ENCODE data around the gene SDHD. TPM values are rescaled to one million over a fixed set of nuclear protein-coding genes. Genes with fewer than 3 reads are reported as not detected.

SDHD gene
- total and polyA plus RNA-seq, 2 of the 8 experiments (the other 6 are each of a cell fraction or from before 2014, with no cell fraction given), result 96.0 to 181 TPM

DNA sequence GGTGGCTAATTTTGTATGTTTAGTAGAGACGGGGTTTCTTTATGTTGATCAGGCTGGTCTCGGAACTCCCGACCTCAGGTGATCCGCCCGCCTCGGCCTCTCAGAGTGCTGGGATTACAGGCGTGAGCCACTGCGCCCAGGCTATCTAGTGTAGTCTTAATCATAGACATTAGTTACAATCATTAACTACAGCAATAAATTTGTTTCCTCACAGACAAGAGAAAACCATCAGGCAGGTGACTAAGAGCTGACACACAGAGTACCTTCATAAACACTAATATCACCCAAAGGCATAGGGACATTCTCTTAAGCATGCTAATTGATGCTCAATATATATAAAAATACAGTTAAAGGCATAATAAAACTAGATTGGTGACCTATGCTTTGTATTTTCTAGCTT lies 19.4 kb downstream of the SDHD start (continued):
- no peak for TF ChIP-seq SIRT6 (IDR thresholded peaks at IDR 0.05; ENCODE audit: low read length)
- TF ChIP-seq BRCA1 (IDR thresholded peaks at IDR 0.05; ENCODE audit: low read depth, low read length), result no peak
- no peak for TF ChIP-seq SP4 (IDR thresholded peaks at IDR 0.05; ENCODE audit: low read length)
- no peak for TF ChIP-seq POLR2AphosphoS5 (IDR thresholded peaks at IDR 0.05; ENCODE audit: low read depth, low read length)
- no peak for TF ChIP-seq CBX8 (IDR thresholded peaks at IDR 0.05; ENCODE audit: borderline replicate concordance, low read depth, low read length)
- TF ChIP-seq RAD21 (IDR thresholded peaks at IDR 0.05 in 1 of 2, conservative IDR thresholded peaks at IDR 0.05 in 1 of 2; ENCODE audit: low read depth in 2 of 2, low read length in 2 of 2), result no peak
- no peak for TF ChIP-seq PHF8 (conservative IDR thresholded peaks at IDR 0.05; ENCODE audit: low read depth, low read length)

Data from H1 (cell line).